ENCODE measurements around the gene GFPT2.

- TF ChIP-seq POLR2A (IDR thresholded peaks at IDR 0.05) (no peak), CTCF (IDR thresholded peaks at IDR 0.05) (no peak)
Observed at GRCh38 chr5:180259260-180259611, 93.9 kb downstream of the GFPT2 start.

All from esophagus squamous epithelium (tissue), 4 donors.